Sigmoid colon (tissue), 7 donors: ENCODE data around the gene ZNF132. TPM values are rescaled to one million over a fixed set of nuclear protein-coding genes. Genes with fewer than 3 reads are reported as not detected.

Source experiments
- DNase-seq: peaks from one replicate; pipeline ENCODE4 v3.0.0-alpha.2; 2019
- H3K27ac ChIP-seq, 4 donors: fragments of 200-600 bp; sonication (generic); one replicate each; pipeline ENCODE4 v1.5.1; 2016 to 2019; ENCODE audit warnings: mild to moderate bottlenecking in 1 of 4
- H3K27me3 ChIP-seq, 3 donors: fragments of 200-600 bp; sonication (generic); one replicate each; pipeline ENCODE4 v1.5.1; 2019; ENCODE audit warnings: mild to moderate bottlenecking in 1 of 3
- H3K36me3 ChIP-seq, 4 donors: fragments of 200-600 bp; sonication (generic); one replicate each; pipeline ENCODE4 v1.5.1; 2016 to 2019
- H3K4me1 ChIP-seq, 4 donors: fragments of 200-600 bp; sonication (generic); one replicate each; pipeline ENCODE4 v1.5.1; 2017 to 2019
- H3K4me3 ChIP-seq, 4 donors: fragments of 200-600 bp; sonication (generic); one replicate each; pipeline ENCODE4 v1.5.1; 2017 to 2019; ENCODE audit warnings: mild to moderate bottlenecking in 2 of 4, moderate library complexity in 1 of 4
- H3K9me3 ChIP-seq, 4 donors: fragments of 200-600 bp in 3 of 4; sonication (generic) in 3 of 4; one replicate each; pipeline versions ENCODE4 v1.5.1 to v1.6.1; 2013 to 2019
- EP300 ChIP-seq, 4 donors: sonication (generic); formaldehyde crosslinking; IDR thresholded peaks; one replicate each; pipeline ENCODE4 v1.6.1; 2017; ENCODE audit warnings: antibody characterized with exemption in 4 of 4
- POLR2A ChIP-seq, 2 donors: fragments of 450-650 bp; IDR thresholded peaks; one replicate each; pipeline ENCODE4 v1.6.1; 2016; ENCODE audit warnings: antibody characterized with exemption in 2 of 2, mild to moderate bottlenecking in 2 of 2, moderate library complexity in 2 of 2
- POLR2AphosphoS5 ChIP-seq, 4 donors: sonication (generic); formaldehyde crosslinking; IDR thresholded peaks; one replicate each; pipeline ENCODE4 v1.6.1; 2017; ENCODE audit warnings: antibody characterized with exemption in 4 of 4
- WGBS, 2 donors: extraction: QIAGEN DNeasy Blood & Tissue Kit; methylation state at CpG; one replicate each; pipeline ENCODE4 v1.1.7; 2013; 5-methylcytosine and 5-hydroxymethylcytosine counted together
- intact Hi-C: fragments of 100-400 bp; cut with DNase I; formaldehyde crosslinking; loops from one replicate; pipeline ENCODE4 v1.15.1; 2023
- polyA plus RNA-seq, 3 donors: library from polyadenylated mRNA; stranded (reverse); fragments of 200-250 nt; gene quantifications; one replicate each; pipeline ENCODE4 v1.2.3, GENCODE V29; 2013
- total RNA-seq, 4 donors: library from RNA; depleted of rRNA; stranded (reverse); fragments of >200 nt; gene quantifications; one replicate each; pipeline ENCODE4 v1.1.0, GENCODE V29; 2016
- TF ChIP-seq, protein P1 (sequence below), 4 experiments: fragments of 450-650 bp in 3 of 4; fragments of 200-600 bp in 1 of 4; IDR thresholded peaks; one replicate each; pipeline ENCODE4 v1.5.1; 2016 to 2019; ENCODE audit warnings: antibody characterized with exemption in 4 of 4, mild to moderate bottlenecking in 3 of 4, moderate library complexity in 2 of 4
- donor health status: healthy with polysubstance abuse.
- donor health status: Bipolar disorder and iron deficiency.
- donor health status: healthy.

The ZNF132 gene
- total and polyA plus RNA-seq, 7 donors: 0.60 to 12.2 (median 5.7) TPM; not detected in 1

DNA sequence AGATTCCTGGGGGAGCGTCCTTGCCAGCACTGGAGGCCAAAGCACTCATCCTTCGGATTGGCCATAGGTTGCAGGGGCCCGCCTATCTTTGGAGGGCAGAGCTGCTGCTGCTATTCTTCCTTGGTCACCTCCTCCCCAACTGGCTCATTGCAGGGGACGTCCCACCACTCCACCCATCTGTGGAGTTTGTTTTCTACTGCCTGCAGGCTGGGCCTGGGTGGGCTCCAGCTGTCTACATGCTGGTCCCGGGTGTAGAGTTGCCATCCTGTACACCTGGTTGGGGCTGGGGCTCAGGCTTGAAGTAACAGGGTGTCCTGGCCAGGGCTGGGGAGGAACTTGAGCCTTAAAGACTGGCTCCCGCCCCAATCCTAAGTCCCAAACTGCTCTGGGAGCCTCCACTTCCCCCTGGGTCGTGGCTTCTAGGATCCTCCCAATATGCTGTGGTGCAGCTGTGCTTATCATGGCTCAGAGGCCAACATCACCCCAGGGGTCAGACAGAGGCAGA is 42.4 kb downstream of the ZNF132 start:
- intact Hi-C loops: no loop called here
- Histone ChIP-seq H3K4me3 (no peak overlapping the region), H3K27ac (no peak overlapping the region), H3K27me3 (peaks cover 9 to 31% (median 26%) of the 10 kb centered on the region in 3 donors), H3K9me3 (no peaks in the 10 kb centered on the region), H3K36me3 (peaks cover 0 to 28% (median 25%) of the 10 kb centered on the region in 4 donors), H3K4me1 (peaks cover 0 to 29% (median 25%) of the 10 kb centered on the region in 4 donors)
- DNase-seq: peak; percentile 42
- WGBS, 2 donors: 69 to 71% methylated on average over 7 of the region's 7 CpGs
- TF ChIP-seq POLR2AphosphoS5 (IDR thresholded peaks at IDR 0.05) (no peak), POLR2A (IDR thresholded peaks at IDR 0.05) (no peak)

DNA sequence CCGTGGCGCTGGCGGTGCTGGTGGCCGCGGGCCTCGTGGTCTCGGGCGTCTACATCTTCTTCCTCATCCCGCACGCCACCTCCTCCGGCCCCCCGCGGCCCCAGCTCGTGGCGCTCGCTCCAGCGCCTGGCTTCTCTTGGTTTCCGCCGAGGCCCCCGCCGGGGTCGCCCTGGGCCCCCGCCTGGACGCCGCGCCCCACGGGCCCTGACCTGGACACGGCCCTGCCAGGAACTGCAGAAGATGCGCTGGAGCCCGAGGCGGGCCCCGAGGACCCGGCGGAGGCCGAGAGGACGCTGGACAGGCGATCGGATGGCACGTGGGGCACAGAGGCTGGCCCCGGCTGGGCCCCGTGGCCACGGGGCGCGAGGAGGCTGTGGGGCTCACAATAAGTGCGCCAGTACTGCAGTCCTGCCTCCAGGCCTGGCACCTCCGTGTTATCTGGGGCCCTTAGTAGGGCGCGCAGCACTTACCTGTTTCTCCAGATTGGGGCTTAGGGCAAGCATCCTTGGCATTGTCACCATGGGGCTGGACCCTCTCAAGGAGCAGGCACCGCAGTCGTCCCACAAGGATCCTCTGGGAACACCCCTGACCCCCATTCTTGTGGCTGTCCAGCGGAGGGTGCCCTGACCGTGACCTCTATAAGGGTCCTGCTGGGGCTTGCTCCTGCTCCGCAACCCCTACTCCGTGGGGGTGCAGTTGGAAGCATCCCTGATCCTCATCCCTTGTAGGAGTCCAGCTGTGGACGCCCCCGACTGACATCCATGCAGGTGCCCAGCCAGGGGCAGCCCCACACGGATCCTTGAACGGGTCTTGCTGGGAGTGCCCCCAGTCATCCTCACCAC is 43.0 kb downstream of the ZNF132 start:
- no peak overlapping the region for H3K4me3 ChIP-seq

DNA sequence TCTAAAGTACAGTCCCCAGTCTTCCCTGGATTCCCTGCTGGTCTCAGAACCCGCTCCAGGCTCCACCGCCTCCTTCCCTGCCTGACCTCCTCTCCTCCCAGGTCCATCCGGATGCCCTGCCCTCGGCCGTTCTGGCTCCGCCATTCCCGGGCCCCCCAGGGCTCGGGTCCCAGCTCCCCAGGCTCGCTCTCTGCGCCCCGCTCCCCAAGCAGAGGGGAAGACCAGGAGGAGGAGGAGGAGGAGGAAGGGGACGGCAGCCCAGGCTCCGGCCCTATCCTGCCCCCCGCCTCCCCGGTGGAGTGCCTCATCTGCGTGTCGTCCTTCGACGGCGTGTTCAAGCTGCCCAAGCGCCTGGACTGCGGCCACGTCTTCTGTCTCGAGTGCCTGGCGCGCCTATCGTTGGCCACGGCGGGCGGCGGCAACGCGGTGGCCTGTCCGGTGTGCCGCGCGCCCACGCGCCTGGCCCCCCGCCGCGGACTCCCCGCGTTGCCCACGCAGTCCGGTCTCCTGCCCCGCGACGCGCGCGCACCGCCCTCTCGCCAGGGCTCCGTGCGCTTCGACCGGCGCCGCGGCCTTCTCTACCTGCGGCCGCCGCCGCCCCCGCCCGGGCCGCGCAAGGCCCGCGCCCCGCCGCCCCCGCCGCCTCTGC is 43.9 kb downstream of the ZNF132 start:
- H3K36me3 ChIP-seq: peaks cover 0 to 42% (median 28%) of the 10 kb centered on the region in 4 donors
- H3K4me1 ChIP-seq: peaks cover 0 to 23% (median 17%) of the 10 kb centered on the region in 4 donors
- H3K27ac ChIP-seq: no peak overlapping the region
- H3K4me3 ChIP-seq: no peak overlapping the region
- intact Hi-C loops: no loop called here
- H3K27me3 ChIP-seq: peaks cover 9 to 31% (median 26%) of the 10 kb centered on the region in 3 donors
- no peaks in the 10 kb centered on the region for H3K9me3 ChIP-seq
- 5 to 6% methylated on average over 75 of the region's 75 CpGs for WGBS, 2 donors
- TF ChIP-seq POLR2A (IDR thresholded peaks at IDR 0.05) (no peak), POLR2AphosphoS5 (IDR thresholded peaks at IDR 0.05) (no peak), EP300 (IDR thresholded peaks at IDR 0.05) (no peak)
- TF ChIP-seq, protein P1, sequence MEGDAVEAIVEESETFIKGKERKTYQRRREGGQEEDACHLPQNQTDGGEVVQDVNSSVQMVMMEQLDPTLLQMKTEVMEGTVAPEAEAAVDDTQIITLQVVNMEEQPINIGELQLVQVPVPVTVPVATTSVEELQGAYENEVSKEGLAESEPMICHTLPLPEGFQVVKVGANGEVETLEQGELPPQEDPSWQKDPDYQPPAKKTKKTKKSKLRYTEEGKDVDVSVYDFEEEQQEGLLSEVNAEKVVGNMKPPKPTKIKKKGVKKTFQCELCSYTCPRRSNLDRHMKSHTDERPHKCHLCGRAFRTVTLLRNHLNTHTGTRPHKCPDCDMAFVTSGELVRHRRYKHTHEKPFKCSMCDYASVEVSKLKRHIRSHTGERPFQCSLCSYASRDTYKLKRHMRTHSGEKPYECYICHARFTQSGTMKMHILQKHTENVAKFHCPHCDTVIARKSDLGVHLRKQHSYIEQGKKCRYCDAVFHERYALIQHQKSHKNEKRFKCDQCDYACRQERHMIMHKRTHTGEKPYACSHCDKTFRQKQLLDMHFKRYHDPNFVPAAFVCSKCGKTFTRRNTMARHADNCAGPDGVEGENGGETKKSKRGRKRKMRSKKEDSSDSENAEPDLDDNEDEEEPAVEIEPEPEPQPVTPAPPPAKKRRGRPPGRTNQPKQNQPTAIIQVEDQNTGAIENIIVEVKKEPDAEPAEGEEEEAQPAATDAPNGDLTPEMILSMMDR (IDR thresholded peaks at IDR 0.05): no peak
- DNase-seq: no peak

More for the DNA sequence above, 43.0 kb downstream of the ZNF132 start:
- DNase-seq: no peak
- WGBS, 2 donors: 27 to 29% methylated on average over 58 of the region's 58 CpGs
- TF ChIP-seq, protein P1 (IDR thresholded peaks at IDR 0.05): no peak
- TF ChIP-seq POLR2A (IDR thresholded peaks at IDR 0.05) (no peak), POLR2AphosphoS5 (IDR thresholded peaks at IDR 0.05) (no peak)
- Histone ChIP-seq H3K4me1 (peaks cover 0 to 26% (median 22%) of the 10 kb centered on the region in 4 donors), H3K9me3 (no peaks in the 10 kb centered on the region), H3K27ac (no peak overlapping the region), H3K36me3 (peaks cover 0 to 34% (median 26%) of the 10 kb centered on the region in 4 donors), H3K27me3 (peaks cover 9 to 31% (median 26%) of the 10 kb centered on the region in 3 donors)
- intact Hi-C loops: no loop called here

DNA sequence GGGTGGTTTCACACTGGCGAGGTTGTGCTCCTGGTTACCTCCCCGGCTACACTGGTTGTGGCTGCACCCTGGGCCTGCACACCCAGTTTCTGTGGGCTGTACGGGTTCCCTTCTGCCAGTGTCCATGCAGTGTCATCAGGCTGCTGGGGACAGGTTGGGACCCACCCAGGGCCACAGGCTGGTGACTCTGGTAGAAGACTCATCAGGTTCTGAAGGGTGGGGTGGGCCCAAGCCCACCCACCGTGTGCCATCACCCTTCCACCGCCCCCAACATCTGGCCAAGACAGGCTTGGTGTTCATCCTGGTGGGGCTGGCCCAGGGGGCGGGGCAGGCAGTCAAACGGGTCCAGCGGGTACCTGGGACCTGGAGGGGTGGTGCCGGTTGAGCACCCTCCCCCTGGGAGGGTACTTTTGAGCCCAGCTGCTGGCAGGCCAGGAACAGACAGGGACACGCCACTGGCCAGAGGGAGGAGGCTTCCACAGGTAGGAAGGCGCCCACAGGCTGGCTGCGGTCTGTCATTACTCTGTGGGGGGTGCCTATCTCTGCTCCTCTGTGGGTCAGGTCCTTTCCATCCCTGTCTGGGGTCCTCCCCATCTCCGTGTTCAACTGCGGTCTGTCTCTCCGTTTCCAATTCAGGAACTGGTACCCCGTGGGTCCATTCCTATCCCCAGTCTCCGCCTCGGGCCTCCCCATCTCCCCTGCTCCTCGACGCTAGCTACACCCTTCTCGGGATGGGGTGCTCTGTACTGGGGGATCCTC is 44.6 kb downstream of the ZNF132 start, which contains the start of gene RNF225:
RNF225 (plus strand) TSS at position 437 of the 759 bp plus-strand sequence. CDS start 434 bp downstream, outside the sequence.
- Histone ChIP-seq H3K27ac (no peak within 1 kb of the TSS), H3K36me3 (peaks cover 0 to 49% (median 29%) of the 10 kb centered on the region in 4 donors), H3K4me1 (peaks cover 0 to 18% (median 14%) of the 10 kb centered on the region in 4 donors), H3K4me3 (no peak within 1 kb of the TSS), H3K27me3 (peaks cover 9 to 31% (median 26%) of the 10 kb centered on the region in 3 donors), H3K9me3 (no peaks in the 10 kb centered on the region)
- TF ChIP-seq, protein P1 (IDR thresholded peaks at IDR 0.05): no peak
- TF ChIP-seq POLR2AphosphoS5 (IDR thresholded peaks at IDR 0.05): peak in 1 of 4 donors; percentile 6
- no peak for TF ChIP-seq EP300 (IDR thresholded peaks at IDR 0.05)
- intact Hi-C loops: no loop called here
- WGBS, 2 donors: 25 to 42% methylated on average over 21 of the region's 21 CpGs
- DNase-seq: no peak
